HG03139 (cell line): Measurements from ENCODE around the gene FTH1.

ENCODE experiments used
- ATAC-seq: cut with Tn5 transposase; IDR thresholded peaks from one replicate; pipeline ENCODE4 v1.9.1; 2021; ENCODE audit not compliant: unreplicated experiment

Gene FTH1

DNA sequence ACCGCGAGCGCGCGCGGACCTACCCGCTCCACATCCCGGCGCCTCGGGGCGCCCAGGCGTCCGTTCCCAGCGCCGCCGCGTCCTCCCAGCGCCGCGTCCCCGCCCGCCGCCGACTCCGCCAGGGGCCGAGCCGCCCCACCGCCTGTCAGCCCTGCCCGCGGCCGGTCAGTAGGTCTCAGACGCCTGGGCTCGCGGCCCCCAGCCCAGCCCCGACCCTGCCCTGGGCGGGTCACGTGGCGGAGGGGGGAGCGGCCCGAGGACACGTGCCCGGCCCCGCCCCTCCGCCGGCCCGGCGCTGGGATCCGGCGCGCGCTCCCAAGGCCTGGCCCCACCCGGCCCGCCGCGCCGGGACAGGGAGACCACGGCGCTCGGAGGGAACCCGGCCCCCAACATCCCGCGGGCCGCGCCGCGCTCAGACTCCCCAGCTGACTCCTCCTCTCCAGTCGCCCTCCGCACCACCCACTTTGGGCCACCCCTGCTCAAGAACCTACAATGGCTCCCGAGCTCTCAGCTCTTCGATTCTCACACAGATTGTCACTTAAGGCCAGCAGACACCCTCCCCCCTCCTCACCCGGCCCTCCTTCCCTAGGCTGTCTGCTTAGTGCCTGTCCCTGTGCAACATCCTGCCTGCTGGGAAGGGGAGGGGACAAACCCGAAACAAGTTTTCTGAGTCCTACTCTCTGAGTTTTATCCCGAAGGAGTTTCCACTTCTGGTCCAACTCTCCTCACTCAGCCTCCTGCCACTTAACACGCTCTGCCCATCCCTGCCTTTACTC is 49.9 kb downstream of the FTH1 start, which contains the start of gene RAB3IL1:
Gene RAB3IL1 (minus strand): TSS at position 233 of the 776 bp plus-strand sequence. CDS start 199 bp downstream, at position 34.
- no peak for ATAC-seq

- ATAC-seq: no peak
Observed at GRCh38 chr11:61916737-61917333, 50.6 kb downstream of the FTH1 start.

DNA sequence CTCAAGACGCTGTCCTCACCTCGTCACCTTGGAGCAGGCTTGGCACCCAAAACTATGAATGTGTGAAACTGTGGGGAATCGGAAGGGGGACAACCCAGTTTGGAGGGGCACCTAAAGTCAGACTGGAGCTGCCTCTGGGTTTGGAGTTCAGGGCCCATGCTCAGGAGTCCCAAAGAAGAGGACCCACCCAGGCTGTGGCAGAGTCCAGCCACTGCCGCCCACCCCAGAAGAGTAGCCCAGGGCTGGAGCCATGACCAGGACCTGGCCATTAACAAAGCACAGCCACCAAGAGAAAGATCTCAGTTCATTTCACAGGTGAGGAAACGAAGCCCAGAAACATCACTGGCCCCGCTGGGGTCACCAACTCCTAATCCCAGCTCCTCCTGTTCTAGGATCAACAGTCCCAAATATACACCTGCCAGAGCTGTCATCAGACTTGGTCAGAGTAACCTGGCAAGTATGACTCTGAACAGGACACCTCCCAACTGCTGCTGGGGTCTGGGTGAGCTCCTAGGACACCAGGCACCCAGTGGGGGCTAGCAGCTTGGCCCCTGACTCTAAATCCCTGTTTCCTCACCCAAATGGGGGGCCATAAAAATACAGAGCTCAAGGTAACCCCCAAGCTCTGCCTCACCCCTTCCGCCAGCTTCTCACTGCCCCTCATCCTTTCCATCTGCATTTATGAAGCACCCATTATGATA is 52.8 kb downstream of the FTH1 start:
- no peak for ATAC-seq
